WERI-Rb-1 (cell line): ENCODE measurements around the gene CSNK1G3.

Experiments used
- DNase-seq: peaks from one replicate; pipeline ENCODE4 v3.0.0-alpha.2; 2020
- H3K27ac ChIP-seq: fragments of 250-450 bp; sonication (Bioruptor Pico); 2 replicates; pipeline ENCODE4 v1.5.1; 2020; ENCODE audit warnings: mild to moderate bottlenecking, moderate library complexity
- H3K27me3 ChIP-seq: fragments of 250-450 bp; sonication (Bioruptor Pico); 2 replicates; pipeline ENCODE4 v1.5.1; 2021; ENCODE audit warnings: mild to moderate bottlenecking, low read depth, moderate library complexity; ENCODE audit not compliant: insufficient read depth, severe bottlenecking
- H3K36me3 ChIP-seq: fragments of 250-450 bp; sonication (Bioruptor Pico); 2 replicates; pipeline ENCODE4 v1.5.1; 2020; ENCODE audit warnings: mild to moderate bottlenecking, moderate library complexity
- H3K4me3 ChIP-seq: 2 replicates; pipeline ENCODE4 v1.5.1; 2011; ENCODE audit warnings: low read depth, mild to moderate bottlenecking, control low read depth, low read length
- H3K9me3 ChIP-seq: fragments of 250-450 bp; sonication (Bioruptor Pico); 2 replicates; pipeline ENCODE4 v1.5.1; 2021; ENCODE audit warnings: mild to moderate bottlenecking, moderate library complexity; ENCODE audit not compliant: severe bottlenecking
- CTCF ChIP-seq: IDR thresholded peaks from 2 replicates; pipeline ENCODE4 v1.5.1; 2011; ENCODE audit warnings: low read depth, mild to moderate bottlenecking, control low read depth, inconsistent platforms, low read length

The CSNK1G3 gene

GRCh38 chr5:123610209-123610608 lies 98.2 kb downstream of the CSNK1G3 start:
- Histone ChIP-seq H3K27me3 (no peaks in the 10 kb centered on the region), H3K4me3 (no peak overlapping the region), H3K27ac (no peak overlapping the region), H3K9me3 (no peaks in the 10 kb centered on the region), H3K36me3 (no peaks in the 10 kb centered on the region; the same call in 1 of the 2 replicates)
- no peak for TF ChIP-seq CTCF
- DNase-seq: no peak

DNA sequence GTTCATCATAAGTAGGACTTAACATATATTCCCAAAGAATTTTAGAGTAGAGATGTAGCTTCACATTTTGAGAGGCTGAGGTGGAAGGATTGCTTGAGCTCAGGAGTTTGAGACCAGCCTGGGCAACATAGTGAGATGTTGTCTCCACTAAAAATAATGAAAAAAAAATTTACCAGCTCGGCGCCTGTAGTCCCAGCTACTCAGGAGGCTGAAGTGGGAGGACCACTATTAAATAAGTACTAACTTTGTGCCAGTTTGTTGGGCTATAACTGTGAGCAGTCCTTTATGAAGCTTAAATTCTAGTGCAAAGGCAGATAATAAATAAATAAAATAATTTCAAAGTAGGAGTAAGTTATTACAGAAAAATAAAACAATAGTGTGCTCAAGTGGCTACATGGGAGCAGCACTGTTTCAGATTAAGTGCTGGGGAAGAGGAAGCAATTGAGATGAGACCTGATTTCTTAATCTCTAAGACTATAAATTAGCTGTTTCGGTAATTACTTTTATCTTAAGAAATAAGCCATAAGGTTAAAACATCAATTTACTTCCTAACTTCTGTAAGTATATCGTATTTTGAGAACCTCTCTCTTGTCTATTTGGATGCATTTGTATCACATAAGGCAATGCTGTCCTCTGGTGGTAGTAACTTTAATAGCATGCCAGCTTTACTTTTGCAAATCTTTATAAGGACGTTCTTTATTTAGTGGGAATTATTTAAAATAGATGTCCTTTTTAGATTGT lies 98.9 kb downstream of the CSNK1G3 start:
- peak; percentile 58 for TF ChIP-seq CTCF
- H3K27me3 ChIP-seq: no peaks in the 10 kb centered on the region

GRCh38 chr5:123611406-123611709 lies 99.4 kb downstream of the CSNK1G3 start:
- Histone ChIP-seq H3K9me3 (no peaks in the 10 kb centered on the region), H3K27ac (no peak overlapping the region), H3K36me3 (no peaks in the 10 kb centered on the region; the same call in 1 of the 2 replicates), H3K4me3 (no peak overlapping the region), H3K27me3 (no peaks in the 10 kb centered on the region)
- no peak for DNase-seq
- no peak for TF ChIP-seq CTCF

More for the DNA sequence above, 98.9 kb downstream of the CSNK1G3 start:
- Histone ChIP-seq H3K36me3 (no peaks in the 10 kb centered on the region; the same call in 1 of the 2 replicates), H3K4me3 (no peak overlapping the region), H3K27ac (no peak overlapping the region), H3K9me3 (no peaks in the 10 kb centered on the region)
- no peak for DNase-seq

- TF ChIP-seq CTCF: no peak
- Histone ChIP-seq H3K27ac (no peak overlapping the region), H3K9me3 (no peaks in the 10 kb centered on the region), H3K4me3 (no peak overlapping the region), H3K27me3 (no peaks in the 10 kb centered on the region), H3K36me3 (no peaks in the 10 kb centered on the region; the same call in 1 of the 2 replicates)
- no peak for DNase-seq
These were observed 105.6 kb downstream of the CSNK1G3 start for GRCh38 chr5:123617561-123617960.

DNA sequence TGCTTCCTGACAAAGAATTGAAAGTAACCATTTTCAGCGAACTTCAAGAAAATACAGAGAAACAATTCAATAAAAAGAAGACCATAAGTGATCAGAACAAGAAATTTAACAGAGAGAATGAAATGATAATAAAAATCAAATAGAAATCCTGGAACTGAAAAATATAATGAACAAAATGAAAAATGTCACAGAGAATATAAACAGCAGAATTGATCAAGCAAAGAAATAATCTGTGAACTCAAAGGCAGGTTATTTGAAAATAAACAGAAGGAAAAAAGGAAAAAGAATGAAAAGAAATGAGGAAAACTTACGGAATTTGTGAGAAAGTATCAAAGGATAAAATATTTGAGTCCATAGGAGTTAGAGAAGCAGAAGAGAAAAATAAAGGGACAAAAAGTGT lies 114.1 kb downstream of the CSNK1G3 start:
- DNase-seq: no peak
- Histone ChIP-seq H3K27me3 (no peaks in the 10 kb centered on the region), H3K4me3 (no peak overlapping the region), H3K9me3 (peaks cover 11% of the 10 kb centered on the region), H3K27ac (no peak overlapping the region), H3K36me3 (no peaks in the 10 kb centered on the region)
- no peak for TF ChIP-seq CTCF
